Keratinocyte (primary cell): ENCODE measurements around the gene OR2L5.

Experiments used
- CTCF ChIP-seq, 3 experiments: IDR thresholded peaks in 1 of 3; conservative IDR thresholded peaks in 1 of 3; optimal IDR thresholded peaks in 1 of 3; 2 replicates in 2 of 3; 3 replicates in 1 of 3; pipeline versions ENCODE3 to v1.5.1; 2011; ENCODE audit warnings: low read length in 3 of 3, mild to moderate bottlenecking in 3 of 3, moderate library complexity in 2 of 3, control low read depth in 1 of 3, inconsistent platforms in 1 of 3; ENCODE audit not compliant: insufficient read depth in 2 of 3; ENCODE audit errors: extremely low read depth in 1 of 3
- EZH2 ChIP-seq: IDR thresholded peaks from one replicate; pipeline ENCODE4 v1.6.1; 2012; ENCODE audit warnings: inconsistent platforms, mild to moderate bottlenecking, low read length, moderate library complexity

- TF ChIP-seq CTCF (optimal IDR thresholded peaks at IDR 0.05 in 1 of 3, IDR thresholded peaks at IDR 0.05 in 1 of 3, conservative IDR thresholded peaks at IDR 0.05 in 1 of 3; ENCODE audit: extremely low read depth in 1 of 3, insufficient read depth in 2 of 3, low read length in 3 of 3) (no peak), EZH2 (no peak)
Measured at GRCh38 chr1:248000169-248000568, 13.3 kb upstream of the OR2L5 start.
